DND-41 (cell line): ENCODE measurements around the gene TMEM175.

Source experiments
- EZH2 ChIP-seq: IDR thresholded peaks from 3 replicates; pipeline ENCODE4 v1.6.1; 2012; ENCODE audit warnings: borderline replicate concordance, low read depth, mild to moderate bottlenecking, moderate library complexity, low read length, inconsistent platforms; ENCODE audit not compliant: severe bottlenecking
- TF ChIP-seq, protein P1 (sequence below): IDR thresholded peaks from 2 replicates; pipeline ENCODE4 v1.5.1; 2012; ENCODE audit warnings: borderline replicate concordance, low read length, moderate library complexity, mild to moderate bottlenecking; ENCODE audit not compliant: poor library complexity, severe bottlenecking; ENCODE audit errors: extremely low read depth

GRCh38 chr4:958314-958665 lies 26.0 kb downstream of the TMEM175 start:
- TF ChIP-seq, protein P1, sequence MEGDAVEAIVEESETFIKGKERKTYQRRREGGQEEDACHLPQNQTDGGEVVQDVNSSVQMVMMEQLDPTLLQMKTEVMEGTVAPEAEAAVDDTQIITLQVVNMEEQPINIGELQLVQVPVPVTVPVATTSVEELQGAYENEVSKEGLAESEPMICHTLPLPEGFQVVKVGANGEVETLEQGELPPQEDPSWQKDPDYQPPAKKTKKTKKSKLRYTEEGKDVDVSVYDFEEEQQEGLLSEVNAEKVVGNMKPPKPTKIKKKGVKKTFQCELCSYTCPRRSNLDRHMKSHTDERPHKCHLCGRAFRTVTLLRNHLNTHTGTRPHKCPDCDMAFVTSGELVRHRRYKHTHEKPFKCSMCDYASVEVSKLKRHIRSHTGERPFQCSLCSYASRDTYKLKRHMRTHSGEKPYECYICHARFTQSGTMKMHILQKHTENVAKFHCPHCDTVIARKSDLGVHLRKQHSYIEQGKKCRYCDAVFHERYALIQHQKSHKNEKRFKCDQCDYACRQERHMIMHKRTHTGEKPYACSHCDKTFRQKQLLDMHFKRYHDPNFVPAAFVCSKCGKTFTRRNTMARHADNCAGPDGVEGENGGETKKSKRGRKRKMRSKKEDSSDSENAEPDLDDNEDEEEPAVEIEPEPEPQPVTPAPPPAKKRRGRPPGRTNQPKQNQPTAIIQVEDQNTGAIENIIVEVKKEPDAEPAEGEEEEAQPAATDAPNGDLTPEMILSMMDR: no peak
- TF ChIP-seq EZH2: no peak
